GM06990 (cell line): ENCODE results near the gene MCTP1.

Experiments used
- DNase-seq: peaks from one replicate; pipeline ENCODE4 v3.0.0-alpha.2; 2011; ENCODE audit not compliant: insufficient read length; ENCODE audit errors: extremely low read depth
- H3K27me3 ChIP-seq: replicated peaks from 2 replicates; pipeline ENCODE4 v1.6.0; 2011; ENCODE audit warnings: low read length; ENCODE audit not compliant: control insufficient read depth, insufficient read depth
- H3K36me3 ChIP-seq: 2 replicates; pipeline ENCODE4 v1.5.1; 2011; ENCODE audit warnings: low read length; ENCODE audit not compliant: control insufficient read depth, insufficient read depth
- H3K4me3 ChIP-seq: replicated peaks from 2 replicates; pipeline ENCODE4 v1.5.1; 2011; ENCODE audit warnings: low read depth, mild to moderate bottlenecking, control low read depth, low read length
- TF ChIP-seq, protein P1 (sequence below): IDR thresholded peaks from 2 replicates; pipeline ENCODE4 v1.5.1; 2011; ENCODE audit warnings: low read length, control low read depth, mild to moderate bottlenecking, inconsistent platforms; ENCODE audit not compliant: insufficient read depth, poor library complexity, severe bottlenecking

MCTP1 gene

DNA sequence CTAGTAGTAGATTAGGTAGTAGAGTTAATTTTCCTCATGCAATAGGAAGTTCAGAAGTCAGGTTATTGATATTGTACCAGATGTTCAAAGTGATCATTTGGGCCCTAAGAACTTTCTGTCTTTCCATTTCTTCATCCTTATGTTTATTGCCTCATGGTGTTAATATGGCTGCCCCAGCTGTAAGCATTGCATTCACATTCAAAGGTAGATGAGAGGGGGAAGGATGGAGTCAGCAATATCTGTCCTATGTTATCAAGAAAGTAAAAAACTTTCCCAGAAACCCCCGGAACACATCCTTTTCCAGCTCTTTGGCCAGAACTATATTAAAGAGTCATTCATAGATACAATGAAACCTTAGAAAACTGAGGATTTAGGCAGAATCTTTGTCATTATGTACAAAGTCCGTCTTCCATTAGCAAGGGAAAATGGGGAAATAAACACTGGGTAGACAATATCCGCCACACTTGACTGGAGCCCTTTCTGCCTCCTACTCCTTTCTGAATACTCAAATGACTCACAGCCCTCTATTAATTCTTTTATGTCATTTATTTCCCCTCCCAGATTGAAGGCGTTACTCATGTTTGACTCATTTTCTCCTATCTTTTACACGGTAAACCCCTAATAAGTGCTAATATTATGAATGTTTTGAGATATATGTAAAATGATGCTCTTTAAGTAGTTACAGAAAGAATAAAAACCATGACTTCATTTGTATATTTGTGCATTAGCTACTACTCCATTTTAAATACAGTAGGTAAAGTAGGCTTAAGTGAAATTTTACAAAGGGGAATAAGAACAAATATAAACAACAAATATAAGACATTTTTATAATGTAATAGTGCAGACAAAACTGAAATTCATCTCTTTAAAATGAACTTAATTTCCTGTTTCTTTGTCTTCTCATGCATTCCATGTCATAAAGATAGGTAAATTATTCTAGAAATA, 538.8 kb downstream of the MCTP1 start:
- peak; percentile 78 for DNase-seq
- no peak overlapping the region for H3K4me3 ChIP-seq
- TF ChIP-seq, protein P1, sequence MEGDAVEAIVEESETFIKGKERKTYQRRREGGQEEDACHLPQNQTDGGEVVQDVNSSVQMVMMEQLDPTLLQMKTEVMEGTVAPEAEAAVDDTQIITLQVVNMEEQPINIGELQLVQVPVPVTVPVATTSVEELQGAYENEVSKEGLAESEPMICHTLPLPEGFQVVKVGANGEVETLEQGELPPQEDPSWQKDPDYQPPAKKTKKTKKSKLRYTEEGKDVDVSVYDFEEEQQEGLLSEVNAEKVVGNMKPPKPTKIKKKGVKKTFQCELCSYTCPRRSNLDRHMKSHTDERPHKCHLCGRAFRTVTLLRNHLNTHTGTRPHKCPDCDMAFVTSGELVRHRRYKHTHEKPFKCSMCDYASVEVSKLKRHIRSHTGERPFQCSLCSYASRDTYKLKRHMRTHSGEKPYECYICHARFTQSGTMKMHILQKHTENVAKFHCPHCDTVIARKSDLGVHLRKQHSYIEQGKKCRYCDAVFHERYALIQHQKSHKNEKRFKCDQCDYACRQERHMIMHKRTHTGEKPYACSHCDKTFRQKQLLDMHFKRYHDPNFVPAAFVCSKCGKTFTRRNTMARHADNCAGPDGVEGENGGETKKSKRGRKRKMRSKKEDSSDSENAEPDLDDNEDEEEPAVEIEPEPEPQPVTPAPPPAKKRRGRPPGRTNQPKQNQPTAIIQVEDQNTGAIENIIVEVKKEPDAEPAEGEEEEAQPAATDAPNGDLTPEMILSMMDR, result no peak
- H3K36me3 ChIP-seq, result no peaks in the 10 kb centered on the region
- H3K27me3 ChIP-seq, result no peaks in the 10 kb centered on the region

DNA sequence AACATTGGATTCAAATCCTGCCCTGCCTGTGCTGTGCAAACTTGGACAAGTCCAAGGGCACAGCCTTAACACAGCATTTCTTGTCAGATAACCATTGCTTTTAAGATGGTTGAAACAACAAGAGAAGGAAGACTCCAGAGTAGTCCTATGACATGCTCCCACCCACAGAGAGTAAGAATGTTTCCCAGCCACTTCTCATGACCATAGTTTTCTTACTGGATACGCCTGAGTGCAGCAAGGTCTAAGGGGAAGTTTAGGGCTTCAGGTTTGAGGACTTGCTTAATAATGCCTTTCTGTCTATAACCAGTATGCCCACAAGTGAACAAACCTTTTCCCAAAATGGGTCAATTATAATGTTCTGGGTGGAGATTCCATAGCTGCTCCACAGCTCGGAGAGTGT, 540.0 kb downstream of the MCTP1 start:
- no peaks in the 10 kb centered on the region for H3K27me3 ChIP-seq
- no peaks in the 10 kb centered on the region for H3K36me3 ChIP-seq
- H3K4me3 ChIP-seq, result no peak overlapping the region
- no peak for DNase-seq
- TF ChIP-seq, protein P1, result no peak

DNA sequence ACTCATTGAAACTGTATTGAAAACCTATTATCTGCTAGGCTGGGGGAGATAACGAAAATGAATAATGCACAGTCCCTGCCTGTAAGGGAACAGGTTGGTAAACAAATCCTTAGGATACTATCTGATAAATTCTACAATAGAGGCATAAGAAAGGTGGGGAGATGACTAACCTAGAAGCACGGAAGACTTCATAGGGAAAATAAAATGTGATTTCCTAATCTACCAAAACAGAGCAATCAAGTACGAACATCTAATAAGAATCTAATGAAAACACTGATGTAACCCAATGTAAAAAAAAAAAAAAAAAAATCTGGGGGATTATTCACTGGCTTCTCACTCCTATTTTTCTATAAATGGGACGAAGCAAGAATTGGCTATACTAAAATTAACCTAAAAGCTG, 542.0 kb downstream of the MCTP1 start:
- no peak for DNase-seq
- TF ChIP-seq, protein P1, result no peak
- H3K4me3 ChIP-seq, result no peak overlapping the region
- no peaks in the 10 kb centered on the region for H3K27me3 ChIP-seq
- H3K36me3 ChIP-seq, result no peaks in the 10 kb centered on the region

DNA sequence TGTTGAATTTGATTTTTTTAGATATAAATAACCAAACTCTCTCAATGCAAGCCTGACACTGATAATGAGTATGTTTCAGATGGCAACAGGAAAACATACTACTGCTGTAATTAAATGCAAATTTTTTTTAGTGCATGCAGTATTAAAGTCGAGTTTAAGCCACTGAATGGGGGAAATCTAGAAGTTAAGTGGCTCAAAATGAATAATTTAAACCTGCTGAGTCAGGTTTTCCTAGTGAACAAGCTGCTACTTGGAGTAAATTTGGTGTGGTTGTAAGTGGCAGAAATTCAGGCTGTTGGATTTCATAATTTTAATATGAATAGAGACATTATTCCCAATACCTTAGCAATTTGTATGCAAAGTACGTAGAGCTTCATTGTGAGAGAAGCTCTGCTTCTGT, 544.6 kb downstream of the MCTP1 start:
- TF ChIP-seq, protein P1, result no peak
- no peak for DNase-seq
- Histone ChIP-seq H3K27me3 (no peaks in the 10 kb centered on the region), H3K4me3 (no peak overlapping the region), H3K36me3 (no peaks in the 10 kb centered on the region)

DNA sequence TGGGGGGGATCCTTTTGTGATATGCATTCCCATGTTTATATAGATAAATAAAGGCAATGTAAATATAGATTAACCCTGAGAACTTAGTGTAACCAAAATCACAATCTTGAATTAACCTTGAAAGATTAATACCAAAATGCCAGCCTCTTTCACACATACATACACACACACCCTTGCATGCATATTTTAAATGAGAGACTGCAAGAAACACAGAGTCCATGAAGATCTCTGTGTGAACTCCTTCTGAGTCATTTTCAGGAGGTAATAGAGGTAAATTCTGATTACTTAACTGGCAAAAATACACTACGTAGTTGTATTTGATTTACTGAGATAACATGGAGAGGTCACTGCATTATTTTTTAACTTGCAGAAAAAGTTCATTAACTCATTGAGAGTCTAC, 548.4 kb downstream of the MCTP1 start:
- Histone ChIP-seq H3K36me3 (no peaks in the 10 kb centered on the region), H3K27me3 (no peaks in the 10 kb centered on the region), H3K4me3 (no peak overlapping the region)
- TF ChIP-seq, protein P1, result no peak
- DNase-seq, result no peak
